Measurements from ENCODE around the gene LST1.
A peak's percentile ranks its signal among the peaks of the same experiment; 100 is the strongest.

Gene LST1

DNA sequence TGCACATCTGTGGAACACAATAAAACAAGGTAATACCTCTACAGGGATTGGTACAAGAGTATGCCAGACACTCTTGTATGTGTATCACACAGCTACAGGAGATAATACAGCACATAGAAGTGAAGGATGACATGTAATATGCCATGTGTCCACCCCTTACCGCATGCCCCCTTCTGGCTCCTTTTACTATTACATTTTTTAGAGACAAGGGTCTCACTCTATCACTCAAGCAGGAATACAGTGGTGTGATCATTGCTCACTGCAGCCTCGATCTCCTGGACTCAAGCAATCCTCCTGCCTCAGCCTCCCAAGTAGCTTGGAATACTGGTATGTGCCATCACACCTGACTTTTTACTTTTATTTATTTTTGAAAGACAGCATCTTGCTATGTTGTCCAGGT is 10.9 kb downstream of the LST1 start:
- TF ChIP-seq, protein P1, sequence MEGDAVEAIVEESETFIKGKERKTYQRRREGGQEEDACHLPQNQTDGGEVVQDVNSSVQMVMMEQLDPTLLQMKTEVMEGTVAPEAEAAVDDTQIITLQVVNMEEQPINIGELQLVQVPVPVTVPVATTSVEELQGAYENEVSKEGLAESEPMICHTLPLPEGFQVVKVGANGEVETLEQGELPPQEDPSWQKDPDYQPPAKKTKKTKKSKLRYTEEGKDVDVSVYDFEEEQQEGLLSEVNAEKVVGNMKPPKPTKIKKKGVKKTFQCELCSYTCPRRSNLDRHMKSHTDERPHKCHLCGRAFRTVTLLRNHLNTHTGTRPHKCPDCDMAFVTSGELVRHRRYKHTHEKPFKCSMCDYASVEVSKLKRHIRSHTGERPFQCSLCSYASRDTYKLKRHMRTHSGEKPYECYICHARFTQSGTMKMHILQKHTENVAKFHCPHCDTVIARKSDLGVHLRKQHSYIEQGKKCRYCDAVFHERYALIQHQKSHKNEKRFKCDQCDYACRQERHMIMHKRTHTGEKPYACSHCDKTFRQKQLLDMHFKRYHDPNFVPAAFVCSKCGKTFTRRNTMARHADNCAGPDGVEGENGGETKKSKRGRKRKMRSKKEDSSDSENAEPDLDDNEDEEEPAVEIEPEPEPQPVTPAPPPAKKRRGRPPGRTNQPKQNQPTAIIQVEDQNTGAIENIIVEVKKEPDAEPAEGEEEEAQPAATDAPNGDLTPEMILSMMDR (IDR thresholded peaks at IDR 0.05; ENCODE audit: low read depth, low read length), result 0 out of 2 replicates have a peak, but pooled peaks have one; percentile 6

DNA sequence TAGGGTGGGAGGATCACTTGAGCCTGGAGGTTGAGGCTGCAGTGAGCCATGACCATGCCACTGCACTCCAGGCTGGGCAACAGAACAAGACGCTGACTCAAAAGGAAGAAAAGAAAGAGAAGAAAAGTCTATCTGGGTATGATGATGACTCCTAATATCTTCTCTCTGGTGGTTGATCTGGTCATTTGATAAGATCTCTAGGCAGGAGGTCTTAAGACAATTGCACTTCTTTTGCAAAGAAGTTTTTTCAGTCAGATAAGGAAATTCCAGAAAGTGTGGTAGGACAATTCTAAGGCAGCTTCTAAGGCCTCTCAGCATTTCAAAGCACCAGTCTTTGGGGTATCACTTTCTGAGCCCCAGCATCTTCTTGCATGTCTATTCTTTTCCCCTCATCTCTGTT is 21.2 kb downstream of the LST1 start:
- no peak overlapping the region for H3K4me3 ChIP-seq (ENCODE audit: low read depth, low read length)
- TF ChIP-seq, protein P1 (IDR thresholded peaks at IDR 0.05; ENCODE audit: low read depth, low read length), result no peak

More for the DNA sequence above, 10.9 kb downstream of the LST1 start:
- no peak overlapping the region for H3K4me3 ChIP-seq (ENCODE audit: low read depth, low read length)

DNA sequence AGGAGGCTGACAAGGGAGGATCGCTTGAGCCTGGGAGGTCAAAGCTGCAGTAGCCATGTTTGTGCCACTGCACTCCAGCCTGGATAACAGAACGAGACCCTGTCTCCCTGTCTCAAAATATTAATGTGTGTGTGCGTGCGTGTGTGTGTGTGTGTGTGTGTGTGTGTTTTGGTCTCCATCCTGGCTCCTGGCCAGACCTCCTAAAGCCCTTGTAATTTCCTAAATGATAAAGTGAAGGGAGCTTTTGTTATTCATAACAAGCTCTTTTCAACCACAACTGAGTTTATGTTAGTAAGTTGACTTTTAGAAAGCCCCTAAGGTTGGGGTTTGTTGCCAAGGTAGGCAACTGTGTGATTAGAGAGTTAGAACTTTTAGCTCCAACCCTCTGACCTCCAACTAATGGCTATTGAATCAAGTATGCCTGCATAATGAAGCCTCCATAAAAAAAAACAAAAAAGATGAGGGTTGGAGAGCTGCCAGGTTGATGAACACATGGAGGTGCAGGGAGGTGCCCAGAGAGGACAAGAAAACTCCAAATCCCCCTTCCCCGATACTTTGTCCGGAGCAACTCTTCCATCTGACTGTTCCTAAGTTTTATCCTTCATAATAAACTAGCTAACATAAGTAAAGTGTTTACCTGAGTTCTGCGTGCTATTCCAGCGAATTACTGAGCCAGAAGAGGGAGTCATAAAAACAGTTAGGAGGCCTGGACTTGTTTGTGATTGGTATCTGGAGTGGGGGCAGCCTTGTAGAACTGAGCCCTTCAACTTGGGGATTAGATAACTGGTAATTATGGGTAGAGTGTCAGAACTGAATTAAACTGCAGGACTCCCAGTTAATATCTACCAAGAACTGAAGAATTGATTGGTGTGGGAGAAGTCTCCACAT is 23.7 kb downstream of the LST1 start:
- TF ChIP-seq, protein P1 (IDR thresholded peaks at IDR 0.05; ENCODE audit: low read depth, low read length), result no peak
- no peak overlapping the region for H3K4me3 ChIP-seq (ENCODE audit: low read depth, low read length)

DNA sequence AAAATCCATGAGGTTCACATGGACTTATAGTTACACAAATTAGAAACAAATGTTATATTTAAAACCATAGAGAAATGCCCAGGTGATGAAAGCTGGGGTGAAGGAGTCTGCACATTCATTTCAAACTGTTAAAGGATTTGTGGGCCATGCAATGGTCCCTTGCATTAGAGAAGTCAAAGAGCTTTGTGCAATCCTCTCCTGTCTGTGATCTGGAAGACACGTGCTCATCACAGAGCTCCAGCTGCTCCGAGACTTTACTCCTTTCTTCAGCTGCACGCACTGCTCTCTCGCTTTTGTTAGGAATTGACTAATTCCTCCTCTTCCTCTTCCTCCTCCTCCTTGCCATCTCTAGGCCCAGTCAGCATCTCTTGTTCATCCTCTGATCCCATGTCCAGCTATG is 24.9 kb downstream of the LST1 start:
- no peak overlapping the region for H3K4me3 ChIP-seq (ENCODE audit: low read depth, low read length)
- TF ChIP-seq, protein P1 (IDR thresholded peaks at IDR 0.05; ENCODE audit: low read depth, low read length), result no peak

DNA sequence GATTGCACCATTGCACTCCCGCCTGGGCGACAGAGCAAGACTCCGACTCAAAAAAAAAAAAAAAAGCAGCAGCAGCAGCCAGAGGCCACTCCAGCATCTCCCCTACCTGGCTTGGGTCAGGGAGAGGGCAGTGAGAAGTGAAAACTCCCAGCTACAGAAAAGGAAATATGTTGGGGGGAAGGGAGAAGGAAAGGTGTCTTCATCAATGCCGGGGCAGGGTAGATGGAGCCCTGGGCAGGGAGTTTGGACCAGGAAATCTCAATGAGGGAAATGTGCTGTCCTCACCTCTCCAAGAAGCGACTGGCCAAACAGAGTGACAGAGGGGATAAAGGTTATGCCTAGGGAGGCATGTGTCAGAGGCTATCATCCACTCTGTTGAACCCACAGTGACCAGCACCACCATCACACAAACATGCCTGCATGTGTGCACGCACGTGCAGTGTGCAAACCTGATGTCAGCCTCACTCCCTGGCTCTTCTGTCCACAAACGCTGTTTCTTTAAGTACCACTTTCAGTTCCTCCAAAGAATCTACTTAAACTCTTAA is 28.1 kb downstream of the LST1 start:
- H3K4me3 ChIP-seq (ENCODE audit: low read depth, low read length), result no peak overlapping the region
- TF ChIP-seq, protein P1 (IDR thresholded peaks at IDR 0.05; ENCODE audit: low read depth, low read length), result no peak

DNA sequence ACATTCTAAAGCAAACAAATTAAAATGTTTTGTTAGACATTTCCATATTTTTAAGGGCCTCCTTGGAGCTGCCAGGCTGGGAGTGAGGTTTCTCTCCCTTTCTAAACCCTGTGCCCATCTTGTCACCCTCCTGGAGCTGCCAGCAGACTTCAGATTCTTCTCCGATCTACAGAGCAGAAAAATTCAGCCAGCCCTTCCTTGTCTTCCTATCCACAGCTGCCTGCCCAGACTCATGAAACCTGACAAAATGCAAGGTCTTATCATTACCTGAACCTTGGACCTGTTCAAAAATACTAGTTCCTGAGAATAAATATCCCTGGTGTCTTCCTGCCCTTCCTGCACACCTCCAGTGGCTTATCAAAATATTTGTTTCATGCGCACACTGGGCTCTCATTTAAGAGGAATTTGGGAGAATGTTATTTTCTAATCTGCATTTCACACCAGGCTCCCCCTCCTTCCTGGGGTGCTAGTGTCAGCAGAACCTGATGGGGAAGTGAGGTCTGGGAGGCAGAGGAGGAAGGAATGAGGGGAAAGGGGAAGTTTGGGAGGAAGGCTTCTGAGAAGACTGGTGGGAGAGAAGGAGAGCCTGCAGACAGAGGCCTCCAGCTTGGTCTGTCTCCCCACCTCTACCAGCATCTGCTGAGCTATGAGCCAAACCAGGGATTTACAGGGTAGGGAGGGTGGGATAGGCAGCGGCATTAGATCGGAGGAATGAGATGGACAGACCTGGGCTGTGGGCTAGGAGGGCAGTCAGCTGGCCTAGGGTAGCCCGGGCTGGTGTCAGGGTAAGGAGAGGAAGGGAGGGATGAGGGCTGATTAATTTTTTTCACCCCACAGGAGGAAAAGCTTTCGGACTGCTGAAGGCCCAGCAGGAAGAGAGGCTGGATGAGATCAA is 28.9 kb downstream of the LST1 start, which contains the start of gene AIF1:
TSS of gene AIF1 (plus strand) at position 551 of the 895 bp plus-strand sequence. CDS start at position 647, 96 bp downstream.
- TF ChIP-seq, protein P1 (IDR thresholded peaks at IDR 0.05; ENCODE audit: low read depth, low read length), result no peak
- H3K4me3 ChIP-seq (ENCODE audit: low read depth, low read length), result no peak within 1 kb of the TSS
